RWPE1 (cell line): ENCODE measurements around the gene COL21A1.

Experiments
- CTCF ChIA-PET: fragments of 350-600 bp; sonication (Branson Sonifier 250); formaldehyde crosslinking; extraction: SDS; loops from one replicate; lab custom pipeline; 2021; lab: Yijun Ruan, JAX
- POLR2A ChIA-PET: fragments of 400-600 bp; formaldehyde crosslinking; extraction: SDS; loops from one replicate; lab custom pipeline; 2020; ENCODE audit warnings: antibody characterized with exemption; ENCODE audit not compliant: low non-redundant PET; lab: Yijun Ruan, JAX
- DNase-seq: peaks from one replicate; pipeline ENCODE4 v3.0.0; 2012; ENCODE audit warnings: low spot score
- H3K27ac ChIP-seq: fragments of 450-650 bp; 2 replicates; pipeline ENCODE4 v1.5.1; 2017
- CTCF ChIP-seq: fragments of 450-650 bp; conservative IDR thresholded peaks from 2 replicates; pipeline ENCODE4 v1.5.1; 2017; ENCODE audit warnings: low read depth, mild to moderate bottlenecking

The COL21A1 gene

GRCh38 chr6:56040889-56041301 is 206.5 kb downstream of the COL21A1 start:
- no peak overlapping the region for H3K27ac ChIP-seq
- no peak for TF ChIP-seq CTCF
- ChIA-PET CTCF (no interaction called here), POLR2A (no interaction called here)
- no peak for DNase-seq

DNA sequence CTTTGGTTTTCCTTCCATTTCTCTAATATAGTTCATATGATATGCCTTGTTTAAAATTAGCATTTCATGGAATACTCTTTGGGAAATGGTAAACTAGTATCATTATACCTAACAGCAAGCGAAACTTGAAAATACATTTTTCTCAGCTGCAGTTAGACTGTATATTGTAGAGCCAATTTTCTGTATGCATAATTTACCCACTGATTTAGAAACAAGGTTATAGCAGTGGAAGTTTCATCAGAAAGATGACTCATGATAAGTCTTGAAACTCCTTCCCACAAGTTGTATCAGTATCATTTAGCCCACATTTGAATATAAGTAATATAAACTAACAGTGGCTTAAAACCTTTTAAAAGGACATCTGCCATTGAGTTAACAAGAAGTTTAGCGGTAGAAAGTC is 207.2 kb downstream of the COL21A1 start:
- CTCF ChIA-PET: no interaction called here
- no peak for DNase-seq
- no peak for TF ChIP-seq CTCF
- POLR2A ChIA-PET: no interaction called here
- H3K27ac ChIP-seq: no peak overlapping the region

DNA sequence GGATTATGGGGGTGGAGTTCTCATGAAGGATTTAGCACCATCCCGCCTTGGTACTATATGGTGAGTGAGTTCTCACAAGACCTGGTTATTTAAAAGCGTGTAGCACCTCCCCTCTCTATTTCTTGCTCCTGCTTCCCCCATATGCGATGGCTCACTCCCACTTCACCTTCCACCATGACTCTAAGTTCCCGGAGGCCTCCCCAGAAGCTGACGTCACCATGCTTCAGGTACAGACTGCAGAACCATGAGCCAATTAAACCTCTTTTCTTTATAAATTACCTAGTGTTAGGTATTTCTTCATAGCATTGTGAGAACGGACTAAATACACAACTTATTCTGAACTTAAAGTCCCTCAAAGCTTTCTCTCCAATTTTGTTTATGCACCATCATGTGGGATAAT is 208.6 kb downstream of the COL21A1 start:
- CTCF ChIA-PET: no interaction called here
- DNase-seq: no peak
- no peak for TF ChIP-seq CTCF
- no peak overlapping the region for H3K27ac ChIP-seq
- POLR2A ChIA-PET: no interaction called here

DNA sequence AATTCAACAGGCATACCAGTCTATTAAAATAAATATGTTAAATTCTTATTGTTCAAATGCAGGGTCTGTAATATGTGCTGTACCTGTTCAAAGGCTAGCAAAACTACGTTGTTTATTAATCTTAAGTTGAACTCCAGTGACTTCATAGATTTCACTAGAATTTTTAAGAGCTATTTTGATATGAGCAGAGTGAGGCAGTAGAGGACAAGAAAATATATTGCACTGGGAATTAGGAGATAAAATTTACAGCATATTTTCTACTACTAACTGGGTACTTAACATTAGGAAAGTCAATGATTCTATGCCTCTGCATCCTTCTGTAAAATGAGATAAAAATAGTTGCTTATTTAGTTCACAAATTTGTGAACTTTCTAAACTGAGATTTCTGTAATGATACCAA is 209.8 kb downstream of the COL21A1 start:
- H3K27ac ChIP-seq: no peak overlapping the region
- no peak for DNase-seq
- no peak for TF ChIP-seq CTCF
- POLR2A ChIA-PET: no interaction called here
- CTCF ChIA-PET: interaction anchor here (0.6 to 1.4 kb wide), 4 partner anchors 10 to 255 kb away, joined by 3 to 6 read pairs (median 4); no protein-coding TSS in a partner anchor

GRCh38 chr6:56036916-56037600 is 210.3 kb downstream of the COL21A1 start:
- no peak for DNase-seq
- ChIA-PET CTCF (interaction anchor here (0.8 to 1.4 kb wide), 3 partner anchors 9 to 256 kb away, joined by 3 to 6 read pairs (median 4); no protein-coding TSS in a partner anchor), POLR2A (no interaction called here)
- no peak overlapping the region for H3K27ac ChIP-seq
- TF ChIP-seq CTCF: no peak

DNA sequence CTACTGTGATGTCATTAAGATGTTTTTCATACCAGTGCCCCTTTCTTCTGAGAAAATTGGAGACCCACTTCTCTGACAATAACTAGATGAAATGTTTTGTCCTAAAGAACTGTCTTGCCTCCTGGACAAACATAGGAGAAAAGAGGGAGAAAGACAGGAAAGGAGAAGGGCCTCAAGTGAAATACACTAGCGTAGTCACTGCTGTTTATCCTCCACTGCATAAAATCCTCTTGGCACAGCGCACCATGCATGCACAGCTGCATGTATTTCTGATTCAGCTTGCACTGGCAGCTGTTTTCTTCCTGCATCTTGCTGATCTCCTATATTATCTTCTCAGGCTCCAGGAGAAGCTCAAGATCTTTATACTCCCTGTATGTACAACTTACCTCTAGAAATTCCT is 214.0 kb downstream of the COL21A1 start:
- CTCF ChIA-PET: no interaction called here

More for the DNA sequence above, 214.0 kb downstream of the COL21A1 start:
- POLR2A ChIA-PET: no interaction called here
- DNase-seq: no peak
- H3K27ac ChIP-seq: no peak overlapping the region
- no peak for TF ChIP-seq CTCF
